CD4-positive, alpha-beta T cell (primary cell): ENCODE measurements around the gene AWAT1. TPM values are rescaled to one million over a fixed set of nuclear protein-coding genes. Genes with fewer than 3 reads are reported as not detected.

Source experiments
- ATAC-seq: fragments of 200-7000 bp; cut with Tn5 transposase; one replicate; pipeline ENCODE4 v1.10.0; 2022; ENCODE audit warnings: mild to moderate bottlenecking; ENCODE audit not compliant: poor library complexity
- CTCF ChIA-PET: fragments of 350-600 bp; sonication (Branson Sonifier 250); formaldehyde crosslinking; loops from one replicate; lab custom pipeline; 2021; ENCODE audit warnings: antibody characterized with exemption, inconsistent platforms; lab: Charles Lee
- POLR2A ChIA-PET: fragments of 350-600 bp; sonication (Branson Sonifier 250); formaldehyde crosslinking; loops from one replicate; lab custom pipeline; 2021; ENCODE audit warnings: antibody characterized with exemption, inconsistent platforms; lab: Charles Lee
- DNase-seq, 14 experiments: peaks; one replicate each; pipeline ENCODE4 v3.0.0-alpha.2; 2013 to 2020; ENCODE audit warnings: mixed read lengths in 2 of 14
- H3K27ac ChIP-seq, 2 donors: one replicate each; pipeline versions ENCODE4 v1.5.1 to v1.7.0; 2013; ENCODE audit warnings: low read length in 2 of 2, low read depth in 1 of 2, mild to moderate bottlenecking in 1 of 2
- H3K27me3 ChIP-seq, 2 experiments: 1 replicate in 1 of 2; 2 replicates in 1 of 2; pipeline versions ENCODE4 v1.6.1 to v1.7.0; 2013; ENCODE audit warnings: low read length in 2 of 2, control low read depth in 1 of 2, mild to moderate bottlenecking in 1 of 2, moderate library complexity in 1 of 2; ENCODE audit not compliant: insufficient read depth in 2 of 2, control insufficient read depth in 1 of 2
- H3K36me3 ChIP-seq: one replicate; pipeline ENCODE4 v1.6.1; 2013; ENCODE audit warnings: low read length, control low read depth; ENCODE audit not compliant: insufficient read depth
- H3K4me1 ChIP-seq: one replicate; pipeline ENCODE4 v1.6.1; 2013; ENCODE audit warnings: low read length, control low read depth; ENCODE audit not compliant: insufficient read depth
- H3K4me3 ChIP-seq: one replicate; pipeline ENCODE4 v1.5.1; 2013; ENCODE audit warnings: mild to moderate bottlenecking, low read length, moderate library complexity
- H3K9me3 ChIP-seq, 2 experiments: 1 replicate in 1 of 2; 2 replicates in 1 of 2; pipeline versions ENCODE4 v1.6.1 to v1.7.0; 2013; ENCODE audit warnings: low read length in 2 of 2, mild to moderate bottlenecking in 2 of 2, control low read depth in 1 of 2, moderate library complexity in 1 of 2; ENCODE audit not compliant: control insufficient read depth in 1 of 2, insufficient read depth in 1 of 2
- H3K27ac Mint-ChIP-seq: one replicate; pipeline ENCODE4 v1.8.0; 2020; ENCODE audit warnings: mixed read lengths
- H3K27me3 Mint-ChIP-seq: one replicate; pipeline ENCODE4 v1.8.0; 2021; ENCODE audit warnings: mixed read lengths
- H3K36me3 Mint-ChIP-seq: one replicate; pipeline ENCODE4 v1.8.0; 2021; ENCODE audit warnings: low read depth, mixed read lengths
- H3K4me1 Mint-ChIP-seq: one replicate; pipeline ENCODE4 v1.8.0; 2021; ENCODE audit warnings: low read depth, mixed read lengths
- H3K4me3 Mint-ChIP-seq: one replicate; pipeline ENCODE4 v1.8.0; 2020; ENCODE audit warnings: mild to moderate bottlenecking, mixed read lengths
- H3K9me3 Mint-ChIP-seq: one replicate; pipeline ENCODE4 v1.8.0; 2020; ENCODE audit warnings: mixed read lengths
- intact Hi-C, 2 experiments: fragments of 100-400 bp; cut with DNase I in 1 of 2; cut with micrococcal nuclease in 1 of 2; formaldehyde crosslinking; loops; one replicate each; pipeline versions ENCODE4 v1.15.1 to v1.9.0; 2023 to 2025; cut with DNase I, micrococcal nuclease
- total RNA-seq, 174 experiments: library from RNA in 2 of 174; stranded (reverse) in 2 of 174; gene quantifications; one replicate each; pipeline ENCODE4 v1.2.3 and lab custom pipeline; 2021 to 2026
- TF ChIP-seq, protein P1 (sequence below): fragments of 200-600 bp; IDR thresholded peaks from one replicate; pipeline ENCODE4 v1.8.0; 2022; ENCODE audit warnings: antibody characterized with exemption, mild to moderate bottlenecking

The AWAT1 gene
- total RNA-seq, 2 experiments from 2014 or later: not detected

DNA sequence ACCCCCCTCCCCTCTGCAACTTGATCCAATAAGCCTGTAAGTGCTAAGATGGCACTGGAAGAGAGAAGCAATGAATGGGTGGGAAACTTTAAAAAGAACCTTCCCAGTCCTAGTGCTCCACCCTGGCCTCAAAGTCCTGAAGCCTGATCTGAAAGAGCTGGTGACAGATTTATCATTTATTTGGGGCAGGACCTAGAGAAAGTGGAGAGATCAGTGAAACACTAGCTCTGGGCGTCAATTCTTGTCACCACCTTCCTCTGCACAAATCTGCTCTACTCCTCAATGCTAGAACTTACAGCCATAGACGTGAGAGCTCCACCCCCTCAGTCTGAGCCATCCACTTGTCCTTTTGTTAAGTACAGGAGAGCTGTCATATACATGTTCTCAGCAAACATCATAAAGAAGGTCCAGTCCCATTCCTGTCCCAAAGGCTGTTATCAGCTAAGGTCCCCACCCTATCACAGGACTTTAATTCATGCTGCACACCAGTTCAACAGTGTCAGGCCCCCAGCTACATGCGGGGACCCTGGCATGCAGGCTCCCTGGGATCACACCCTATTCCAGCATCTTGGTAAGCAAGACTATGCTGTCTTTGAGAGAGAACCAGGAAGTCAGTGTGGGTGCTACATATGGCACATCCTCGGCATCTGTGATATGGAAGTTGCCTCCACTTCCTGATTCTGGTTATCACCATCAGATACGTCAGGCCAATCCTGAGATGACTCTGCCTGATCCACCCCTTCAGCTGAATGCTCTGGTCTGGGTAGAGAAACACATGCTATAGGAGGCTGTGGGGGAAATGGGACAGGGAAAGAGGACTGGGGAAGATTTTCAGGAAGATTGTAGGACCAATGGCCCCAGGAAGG, 23.2 kb downstream of the AWAT1 start:
- H3K36me3 Mint-ChIP-seq: peaks cover 8% of the 10 kb centered on the region
- ChIA-PET POLR2A (no interaction called here), CTCF (no interaction called here)
- H3K27me3 Mint-ChIP-seq: no peaks in the 10 kb centered on the region
- no peak overlapping the region for H3K27ac Mint-ChIP-seq
- no peaks in the 10 kb centered on the region for H3K36me3 ChIP-seq
- no peaks in the 10 kb centered on the region for H3K4me1 ChIP-seq
- ATAC-seq (no peak), DNase-seq (no peak)
- H3K4me3 Mint-ChIP-seq: no peak overlapping the region
- intact Hi-C loops: no loop called here
- TF ChIP-seq, protein P1, sequence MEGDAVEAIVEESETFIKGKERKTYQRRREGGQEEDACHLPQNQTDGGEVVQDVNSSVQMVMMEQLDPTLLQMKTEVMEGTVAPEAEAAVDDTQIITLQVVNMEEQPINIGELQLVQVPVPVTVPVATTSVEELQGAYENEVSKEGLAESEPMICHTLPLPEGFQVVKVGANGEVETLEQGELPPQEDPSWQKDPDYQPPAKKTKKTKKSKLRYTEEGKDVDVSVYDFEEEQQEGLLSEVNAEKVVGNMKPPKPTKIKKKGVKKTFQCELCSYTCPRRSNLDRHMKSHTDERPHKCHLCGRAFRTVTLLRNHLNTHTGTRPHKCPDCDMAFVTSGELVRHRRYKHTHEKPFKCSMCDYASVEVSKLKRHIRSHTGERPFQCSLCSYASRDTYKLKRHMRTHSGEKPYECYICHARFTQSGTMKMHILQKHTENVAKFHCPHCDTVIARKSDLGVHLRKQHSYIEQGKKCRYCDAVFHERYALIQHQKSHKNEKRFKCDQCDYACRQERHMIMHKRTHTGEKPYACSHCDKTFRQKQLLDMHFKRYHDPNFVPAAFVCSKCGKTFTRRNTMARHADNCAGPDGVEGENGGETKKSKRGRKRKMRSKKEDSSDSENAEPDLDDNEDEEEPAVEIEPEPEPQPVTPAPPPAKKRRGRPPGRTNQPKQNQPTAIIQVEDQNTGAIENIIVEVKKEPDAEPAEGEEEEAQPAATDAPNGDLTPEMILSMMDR: no peak
- H3K27ac ChIP-seq: no peak overlapping the region
- H3K9me3 Mint-ChIP-seq: no peaks in the 10 kb centered on the region
- no peaks in the 10 kb centered on the region for H3K4me1 Mint-ChIP-seq
- no peak overlapping the region for H3K4me3 ChIP-seq
- H3K27me3 ChIP-seq: no peaks in the 10 kb centered on the region
- H3K9me3 ChIP-seq: no peaks in the 10 kb centered on the region

DNA sequence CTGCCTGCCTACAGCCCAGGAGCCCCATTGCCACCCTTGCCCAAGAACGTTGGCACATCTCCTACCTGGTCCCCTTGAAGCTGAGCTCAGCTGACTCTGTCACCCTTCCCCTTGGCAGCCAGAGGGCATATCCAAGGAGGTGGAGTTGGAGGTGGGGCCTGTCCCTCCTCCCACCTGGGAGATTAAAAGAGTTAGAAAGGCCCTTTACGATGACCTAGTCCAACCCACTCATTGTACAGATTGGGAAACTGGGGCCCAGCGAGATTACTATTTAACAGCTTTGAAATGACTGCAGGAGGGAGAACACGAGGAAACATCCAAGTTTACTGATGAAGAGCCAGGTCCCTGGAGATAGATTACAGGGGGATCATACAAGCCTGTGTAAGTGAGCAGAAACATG, 25.6 kb downstream of the AWAT1 start, which contains the start of gene P2RY4:
TSS of gene P2RY4 (minus strand) at position 101 of the 400 bp plus-strand sequence. CDS start 580 bp downstream, outside the sequence.
- Mint-ChIP-seq H3K36me3 (no peaks in the 10 kb centered on the region), H3K4me1 (no peaks in the 10 kb centered on the region), H3K9me3 (no peaks in the 10 kb centered on the region), H3K4me3 (no peak within 1 kb of the TSS), H3K27me3 (no peaks in the 10 kb centered on the region), H3K27ac (no peak within 1 kb of the TSS)
- TF ChIP-seq, protein P1: no peak
- Histone ChIP-seq H3K27me3 (no peaks in the 10 kb centered on the region), H3K4me3 (no peak within 1 kb of the TSS), H3K36me3 (no peaks in the 10 kb centered on the region), H3K9me3 (no peaks in the 10 kb centered on the region), H3K27ac (no peak within 1 kb of the TSS), H3K4me1 (no peaks in the 10 kb centered on the region)
- POLR2A ChIA-PET: no interaction called here
- CTCF ChIA-PET: no interaction called here
- DNase-seq (no peak), ATAC-seq (no peak)
- intact Hi-C loops: no loop called here

DNA sequence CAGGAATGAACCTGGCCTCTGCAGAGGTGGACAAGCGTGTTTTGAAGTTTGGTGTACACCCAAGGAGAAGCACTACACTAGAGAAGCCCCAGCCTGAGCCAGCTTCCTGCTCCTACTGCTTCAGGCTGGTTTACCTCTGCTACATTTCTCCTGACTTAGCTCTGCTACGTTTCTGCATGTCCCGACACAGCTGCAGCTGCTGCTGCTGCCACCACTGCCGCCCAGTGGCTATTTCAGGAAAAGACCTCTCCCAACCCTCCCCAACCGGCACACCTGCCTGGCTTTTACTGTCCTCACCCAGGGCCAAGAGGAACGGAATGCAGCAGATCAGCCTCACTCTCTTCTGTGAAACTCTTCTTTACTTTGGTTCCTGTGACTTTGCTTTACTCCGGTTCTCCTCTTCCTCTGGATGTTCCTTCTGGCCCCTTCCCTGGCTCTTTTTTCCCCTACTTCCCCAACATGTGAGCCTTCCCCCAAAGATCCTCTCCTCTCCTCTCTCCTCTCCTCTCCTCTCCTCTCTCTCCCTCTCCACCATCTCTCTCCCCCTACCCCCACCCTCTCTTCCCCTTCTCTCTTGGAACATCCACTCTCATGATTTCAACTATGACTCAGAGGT, 28.6 kb downstream of the AWAT1 start:
- Histone ChIP-seq H3K27ac (no peak overlapping the region), H3K27me3 (no peaks in the 10 kb centered on the region), H3K4me1 (no peaks in the 10 kb centered on the region), H3K36me3 (no peaks in the 10 kb centered on the region), H3K4me3 (no peak overlapping the region), H3K9me3 (no peaks in the 10 kb centered on the region)
- DNase-seq (peak in 6 of 14 experiments; percentile 1 to 22 (median 11)), ATAC-seq (no peak)
- Mint-ChIP-seq H3K27ac (no peak overlapping the region), H3K27me3 (no peaks in the 10 kb centered on the region), H3K4me1 (no peaks in the 10 kb centered on the region), H3K4me3 (no peak overlapping the region), H3K36me3 (no peaks in the 10 kb centered on the region), H3K9me3 (no peaks in the 10 kb centered on the region)
- ChIA-PET POLR2A (no interaction called here), CTCF (no interaction called here)
- intact Hi-C loops: no loop called here
- TF ChIP-seq, protein P1: no peak
